ENCODE measurements around the gene VASH2.

DNA sequence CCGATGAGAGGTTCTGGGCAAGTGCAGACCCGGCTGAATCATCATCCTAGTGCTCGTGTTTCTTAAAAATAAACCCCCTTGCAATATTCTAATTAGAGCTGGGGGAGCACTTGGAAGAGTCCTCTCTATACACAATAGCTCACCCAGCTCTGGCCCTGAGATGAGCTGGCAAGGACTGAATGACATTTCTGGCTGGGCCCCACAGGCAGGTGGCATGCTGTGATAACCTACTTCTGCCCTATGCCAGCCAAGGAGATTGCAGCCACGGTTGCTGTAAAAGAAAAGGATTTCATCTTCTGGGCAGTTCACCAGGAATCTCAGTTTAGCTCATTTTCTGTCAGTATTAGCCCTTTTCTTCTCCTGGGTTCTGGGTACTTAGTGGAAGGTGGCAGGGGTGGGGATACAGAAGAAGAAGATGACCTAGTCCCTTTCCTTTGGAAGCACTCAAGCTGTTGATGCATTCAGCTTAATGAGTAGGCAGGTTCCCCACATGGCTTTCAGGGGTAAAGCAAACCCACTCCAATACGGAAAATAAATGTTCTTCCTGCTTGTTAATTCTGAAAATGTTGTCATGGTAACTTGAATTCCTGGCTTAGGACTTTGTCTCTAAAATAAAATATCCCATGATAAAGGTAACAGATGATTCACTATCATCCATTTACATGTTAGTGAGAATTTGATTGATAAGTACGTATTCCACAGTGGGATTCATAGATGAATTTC lies 32.2 kb downstream of the VASH2 start:
- TF ChIP-seq, protein P1, sequence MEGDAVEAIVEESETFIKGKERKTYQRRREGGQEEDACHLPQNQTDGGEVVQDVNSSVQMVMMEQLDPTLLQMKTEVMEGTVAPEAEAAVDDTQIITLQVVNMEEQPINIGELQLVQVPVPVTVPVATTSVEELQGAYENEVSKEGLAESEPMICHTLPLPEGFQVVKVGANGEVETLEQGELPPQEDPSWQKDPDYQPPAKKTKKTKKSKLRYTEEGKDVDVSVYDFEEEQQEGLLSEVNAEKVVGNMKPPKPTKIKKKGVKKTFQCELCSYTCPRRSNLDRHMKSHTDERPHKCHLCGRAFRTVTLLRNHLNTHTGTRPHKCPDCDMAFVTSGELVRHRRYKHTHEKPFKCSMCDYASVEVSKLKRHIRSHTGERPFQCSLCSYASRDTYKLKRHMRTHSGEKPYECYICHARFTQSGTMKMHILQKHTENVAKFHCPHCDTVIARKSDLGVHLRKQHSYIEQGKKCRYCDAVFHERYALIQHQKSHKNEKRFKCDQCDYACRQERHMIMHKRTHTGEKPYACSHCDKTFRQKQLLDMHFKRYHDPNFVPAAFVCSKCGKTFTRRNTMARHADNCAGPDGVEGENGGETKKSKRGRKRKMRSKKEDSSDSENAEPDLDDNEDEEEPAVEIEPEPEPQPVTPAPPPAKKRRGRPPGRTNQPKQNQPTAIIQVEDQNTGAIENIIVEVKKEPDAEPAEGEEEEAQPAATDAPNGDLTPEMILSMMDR (IDR thresholded peaks at IDR 0.05) = no peak
- TF ChIP-seq POLR2AphosphoS5 (IDR thresholded peaks at IDR 0.05; ENCODE audit: insufficient read depth in 1 of 2, low read depth in 1 of 2) = no peak

Measured in vagina (tissue), 2 donors.